Fibroblast of lung (primary cell): Measurements from ENCODE around the gene ROGDI.

Source experiments
- EZH2 ChIP-seq: IDR thresholded peaks from 2 replicates; pipeline ENCODE4 v1.5.1; 2012; ENCODE audit warnings: low read length, control low read depth, mild to moderate bottlenecking; ENCODE audit errors: missing control alignments
- TF ChIP-seq, protein P1 (sequence below), 2 donors: IDR thresholded peaks in 1 of 2; conservative IDR thresholded peaks in 1 of 2; 1 replicate in 1 of 2; 2 replicates in 1 of 2; pipeline ENCODE4 v1.5.1; 2011 to 2012; ENCODE audit warnings: low read length in 2 of 2, control low read depth in 1 of 2, inconsistent platforms in 1 of 2, low read depth in 1 of 2, mild to moderate bottlenecking in 1 of 2

GRCh38 chr16:4763791-4764190 is 38.6 kb downstream of the ROGDI start:
- TF ChIP-seq, protein P1, sequence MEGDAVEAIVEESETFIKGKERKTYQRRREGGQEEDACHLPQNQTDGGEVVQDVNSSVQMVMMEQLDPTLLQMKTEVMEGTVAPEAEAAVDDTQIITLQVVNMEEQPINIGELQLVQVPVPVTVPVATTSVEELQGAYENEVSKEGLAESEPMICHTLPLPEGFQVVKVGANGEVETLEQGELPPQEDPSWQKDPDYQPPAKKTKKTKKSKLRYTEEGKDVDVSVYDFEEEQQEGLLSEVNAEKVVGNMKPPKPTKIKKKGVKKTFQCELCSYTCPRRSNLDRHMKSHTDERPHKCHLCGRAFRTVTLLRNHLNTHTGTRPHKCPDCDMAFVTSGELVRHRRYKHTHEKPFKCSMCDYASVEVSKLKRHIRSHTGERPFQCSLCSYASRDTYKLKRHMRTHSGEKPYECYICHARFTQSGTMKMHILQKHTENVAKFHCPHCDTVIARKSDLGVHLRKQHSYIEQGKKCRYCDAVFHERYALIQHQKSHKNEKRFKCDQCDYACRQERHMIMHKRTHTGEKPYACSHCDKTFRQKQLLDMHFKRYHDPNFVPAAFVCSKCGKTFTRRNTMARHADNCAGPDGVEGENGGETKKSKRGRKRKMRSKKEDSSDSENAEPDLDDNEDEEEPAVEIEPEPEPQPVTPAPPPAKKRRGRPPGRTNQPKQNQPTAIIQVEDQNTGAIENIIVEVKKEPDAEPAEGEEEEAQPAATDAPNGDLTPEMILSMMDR (conservative IDR thresholded peaks at IDR 0.05 in 1 of 2, IDR thresholded peaks at IDR 0.05 in 1 of 2; ENCODE audit: low read depth in 1 of 2, low read length in 2 of 2) = no peak
- no peak for TF ChIP-seq EZH2
